ENCODE data around the gene IRF2BP1.

DNA sequence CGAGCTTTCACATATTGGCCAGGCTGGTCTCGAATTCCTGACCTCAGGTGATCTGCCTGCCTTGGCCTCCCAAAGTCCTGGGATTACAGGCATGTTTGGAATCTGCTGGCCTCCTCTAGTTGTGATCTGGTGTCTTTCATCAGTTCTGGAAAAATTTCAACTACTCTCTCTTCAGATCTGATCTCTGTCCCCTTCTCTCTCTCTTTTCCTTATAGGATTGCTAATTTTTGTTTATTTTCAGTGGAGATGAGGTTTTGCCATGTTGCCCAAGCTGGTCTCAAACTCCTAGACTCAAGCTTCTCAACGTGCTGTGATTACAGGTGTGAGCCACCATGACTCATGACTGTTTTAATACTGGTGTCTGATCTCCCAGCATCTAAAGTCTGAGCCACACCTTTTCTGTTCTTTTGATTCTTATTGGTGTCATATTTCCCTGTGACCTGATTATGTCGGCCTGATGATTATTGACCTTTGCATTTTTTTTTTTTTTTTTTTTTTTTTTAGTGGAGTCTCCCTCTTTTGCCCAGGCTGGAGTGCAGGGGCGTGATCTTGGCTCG lies 39.0 kb upstream of the IRF2BP1 start:
- TF ChIP-seq ZSCAN18 (tag by site-specific recombination; IDR thresholded peaks at IDR 0.05), result no peak
- TF ChIP-seq, protein P1, sequence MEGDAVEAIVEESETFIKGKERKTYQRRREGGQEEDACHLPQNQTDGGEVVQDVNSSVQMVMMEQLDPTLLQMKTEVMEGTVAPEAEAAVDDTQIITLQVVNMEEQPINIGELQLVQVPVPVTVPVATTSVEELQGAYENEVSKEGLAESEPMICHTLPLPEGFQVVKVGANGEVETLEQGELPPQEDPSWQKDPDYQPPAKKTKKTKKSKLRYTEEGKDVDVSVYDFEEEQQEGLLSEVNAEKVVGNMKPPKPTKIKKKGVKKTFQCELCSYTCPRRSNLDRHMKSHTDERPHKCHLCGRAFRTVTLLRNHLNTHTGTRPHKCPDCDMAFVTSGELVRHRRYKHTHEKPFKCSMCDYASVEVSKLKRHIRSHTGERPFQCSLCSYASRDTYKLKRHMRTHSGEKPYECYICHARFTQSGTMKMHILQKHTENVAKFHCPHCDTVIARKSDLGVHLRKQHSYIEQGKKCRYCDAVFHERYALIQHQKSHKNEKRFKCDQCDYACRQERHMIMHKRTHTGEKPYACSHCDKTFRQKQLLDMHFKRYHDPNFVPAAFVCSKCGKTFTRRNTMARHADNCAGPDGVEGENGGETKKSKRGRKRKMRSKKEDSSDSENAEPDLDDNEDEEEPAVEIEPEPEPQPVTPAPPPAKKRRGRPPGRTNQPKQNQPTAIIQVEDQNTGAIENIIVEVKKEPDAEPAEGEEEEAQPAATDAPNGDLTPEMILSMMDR (tag by site-specific recombination; IDR thresholded peaks at IDR 0.05), result no peak
- no peak for TF ChIP-seq MYNN (tag by site-specific recombination; IDR thresholded peaks at IDR 0.05; ENCODE audit: borderline replicate concordance)
- no peak for TF ChIP-seq ZNF549 (tag by site-specific recombination; IDR thresholded peaks at IDR 0.05)
- TF ChIP-seq, protein P2, sequence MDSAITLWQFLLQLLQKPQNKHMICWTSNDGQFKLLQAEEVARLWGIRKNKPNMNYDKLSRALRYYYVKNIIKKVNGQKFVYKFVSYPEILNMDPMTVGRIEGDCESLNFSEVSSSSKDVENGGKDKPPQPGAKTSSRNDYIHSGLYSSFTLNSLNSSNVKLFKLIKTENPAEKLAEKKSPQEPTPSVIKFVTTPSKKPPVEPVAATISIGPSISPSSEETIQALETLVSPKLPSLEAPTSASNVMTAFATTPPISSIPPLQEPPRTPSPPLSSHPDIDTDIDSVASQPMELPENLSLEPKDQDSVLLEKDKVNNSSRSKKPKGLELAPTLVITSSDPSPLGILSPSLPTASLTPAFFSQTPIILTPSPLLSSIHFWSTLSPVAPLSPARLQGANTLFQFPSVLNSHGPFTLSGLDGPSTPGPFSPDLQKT (IDR thresholded peaks at IDR 0.05; ENCODE audit: borderline replicate concordance, low read depth, low read length), result no peak
- TF ChIP-seq ZNF239 (tag by site-specific recombination; IDR thresholded peaks at IDR 0.05), result no peak
- no peak for TF ChIP-seq ZNF785 (tag by site-specific recombination; IDR thresholded peaks at IDR 0.05)
- TF ChIP-seq SP2 (tag by site-specific recombination; IDR thresholded peaks at IDR 0.05), result no peak

Measured in HEK293 (cell line).